Ascending aorta (tissue), 2 donors: ENCODE measurements around the gene DAPK3. TPM values are rescaled to one million over a fixed set of nuclear protein-coding genes. Genes with fewer than 3 reads are reported as not detected.

Source experiments
- DNase-seq, 2 donors: peaks; one replicate each; pipeline ENCODE4 v3.0.0-alpha.2; 2019; ENCODE audit warnings: low spot score in 2 of 2
- H3K27ac ChIP-seq, 2 donors: fragments of 200-600 bp; sonication (generic); one replicate each; pipeline ENCODE4 v1.5.1; 2016 to 2017; ENCODE audit warnings: mild to moderate bottlenecking in 1 of 2
- H3K27me3 ChIP-seq: fragments of 200-600 bp; sonication (generic); one replicate; pipeline ENCODE4 v1.5.1; 2017
- H3K36me3 ChIP-seq, 2 donors: fragments of 200-600 bp; sonication (generic); one replicate each; pipeline ENCODE4 v1.5.1; 2016
- H3K4me1 ChIP-seq, 2 donors: fragments of 200-600 bp; sonication (generic); one replicate each; pipeline ENCODE4 v1.5.1; 2016 to 2017; ENCODE audit warnings: mild to moderate bottlenecking in 1 of 2
- H3K4me3 ChIP-seq, 2 donors: fragments of 200-600 bp; sonication (generic); one replicate each; pipeline ENCODE4 v1.5.1; 2016 to 2017; ENCODE audit warnings: mild to moderate bottlenecking in 1 of 2
- H3K9me3 ChIP-seq, 2 donors: fragments of 200-600 bp; sonication (generic); one replicate each; pipeline ENCODE4 v1.5.1; 2016
- CTCF ChIP-seq, 3 experiments: fragments of 200-600 bp in 2 of 3; fragments of 450-650 bp in 1 of 3; sonication (generic) in 2 of 3; IDR thresholded peaks; one replicate each; pipeline ENCODE4 v1.5.1; 2016 to 2019; ENCODE audit warnings: antibody characterized with exemption in 3 of 3, mild to moderate bottlenecking in 1 of 3, moderate library complexity in 1 of 3
- intact Hi-C: fragments of 100-400 bp; cut with DNase I; formaldehyde crosslinking; loops from one replicate; pipeline ENCODE4 v1.15.1; 2023
- total RNA-seq: library from RNA; depleted of rRNA; stranded (reverse); fragments of >200 nt; gene quantifications from one replicate; pipeline ENCODE4 v1.1.0, GENCODE V29; 2016

DAPK3 gene
- total RNA-seq, 1 donor from 2014 or later, result 135 TPM

GRCh38 chr19:3981736-3982681 lies 11.1 kb upstream of the DAPK3 start:
- Histone ChIP-seq H3K27ac (no peak overlapping the region), H3K4me3 (no peak overlapping the region), H3K9me3 (no peaks in the 10 kb centered on the region), H3K36me3 (peaks cover 72 to 74% of the 10 kb centered on the region in 2 donors), H3K4me1 (peaks cover 6 to 25% of the 10 kb centered on the region in 2 donors), H3K27me3 (no peaks in the 10 kb centered on the region)
- intact Hi-C loops, result no loop called here
- TF ChIP-seq CTCF (IDR thresholded peaks at IDR 0.05), result no peak
- DNase-seq, result no peak

DNA sequence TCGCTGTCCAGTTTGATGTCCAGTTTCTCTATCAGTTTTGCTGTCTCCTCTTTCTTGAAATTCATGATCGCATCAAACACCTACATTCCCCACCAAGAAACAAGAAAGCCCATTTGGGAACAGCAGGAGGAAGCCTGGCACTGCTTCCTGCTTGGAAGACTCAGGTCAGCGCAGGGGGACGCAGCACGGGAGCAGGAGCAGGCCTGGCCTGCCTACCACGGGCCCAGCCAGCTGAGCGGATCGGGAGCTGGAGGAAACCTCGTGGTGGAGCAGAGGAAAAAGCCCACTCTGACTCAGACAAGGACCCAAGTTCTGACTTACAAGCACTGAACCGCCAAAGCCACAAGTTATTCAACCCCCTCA lies 10.5 kb upstream of the DAPK3 start:
- peaks cover 6 to 19% of the 10 kb centered on the region in 2 donors for H3K4me1 ChIP-seq
- intact Hi-C loops, result no loop called here
- TF ChIP-seq CTCF (IDR thresholded peaks at IDR 0.05), result no peak
- H3K4me3 ChIP-seq, result no peak overlapping the region
- H3K27ac ChIP-seq, result no peak overlapping the region
- H3K9me3 ChIP-seq, result no peaks in the 10 kb centered on the region
- peaks cover 79 to 80% of the 10 kb centered on the region in 2 donors for H3K36me3 ChIP-seq
- H3K27me3 ChIP-seq, result no peaks in the 10 kb centered on the region
- no peak for DNase-seq

GRCh38 chr19:3980353-3981251 lies 9.7 kb upstream of the DAPK3 start:
- DNase-seq, result no peak
- Histone ChIP-seq H3K9me3 (no peaks in the 10 kb centered on the region), H3K27ac (no peak overlapping the region), H3K4me1 (peaks cover 1 to 15% of the 10 kb centered on the region in 2 donors), H3K4me3 (no peak overlapping the region), H3K36me3 (peaks cover 86 to 88% of the 10 kb centered on the region in 2 donors), H3K27me3 (no peaks in the 10 kb centered on the region)
- TF ChIP-seq CTCF (IDR thresholded peaks at IDR 0.05), result no peak
- intact Hi-C loops, result no loop called here

- Histone ChIP-seq H3K9me3 (no peaks in the 10 kb centered on the region), H3K27me3 (no peaks in the 10 kb centered on the region), H3K36me3 (peaks cover 90 to 94% of the 10 kb centered on the region in 2 donors), H3K4me1 (peaks cover 0 to 13% of the 10 kb centered on the region in 2 donors), H3K27ac (no peak overlapping the region), H3K4me3 (no peak overlapping the region)
- peak in 1 of 2 donors; percentile 60 for DNase-seq
- intact Hi-C loops, result no loop called here
- no peak for TF ChIP-seq CTCF (IDR thresholded peaks at IDR 0.05)
Observed at GRCh38 chr19:3979674-3980352, 8.9 kb upstream of the DAPK3 start.

GRCh38 chr19:3979289-3979673 lies 8.4 kb upstream of the DAPK3 start:
- TF ChIP-seq CTCF (IDR thresholded peaks at IDR 0.05), result no peak
- no peaks in the 10 kb centered on the region for H3K9me3 ChIP-seq
- H3K27ac ChIP-seq, result peak overlapping the region in 1 of 2 donors; percentile 2
- peaks cover 90 to 93% of the 10 kb centered on the region in 2 donors for H3K36me3 ChIP-seq
- no peaks in the 10 kb centered on the region for H3K27me3 ChIP-seq
- H3K4me3 ChIP-seq, result no peak overlapping the region
- H3K4me1 ChIP-seq, result peaks cover 0 to 12% of the 10 kb centered on the region in 2 donors
- intact Hi-C loops, result no loop called here
- peak in 1 of 2 donors; percentile 63 for DNase-seq
